GM12878 (cell line): ENCODE results near the gene EFCAB13. TPM values are rescaled to one million over a fixed set of nuclear protein-coding genes. Genes with fewer than 3 reads are reported as not detected.
"Not testable (repeated sequence)": the region's sequence is repeated elsewhere in the genome, so short reads cannot be mapped to it uniquely, and the experiment has no call there.

Source experiments
- ATAC-seq: fragments of 200-7000 bp; cut with Tn5 transposase; 3 replicates; pipeline ENCODE4 v1.9.1; 2020; ENCODE audit warnings: mild to moderate bottlenecking, moderate library complexity
- BruUV-seq: library from RNA; stranded (reverse); fragments of 400-500 nt; replicated peaks from 2 replicates; lab custom pipeline; 2021; lab: Mats Ljungman, UMichigan
- CTCF ChIA-PET: fragments of 300-600 bp; sonication (Branson Sonifier 250); formaldehyde crosslinking; extraction: SDS; loops from one replicate; lab custom pipeline; 2021; ENCODE audit warnings: inconsistent platforms; lab: Yijun Ruan, JAX
- POLR2A ChIA-PET: fragments of 350-600 bp; formaldehyde crosslinking; extraction: SDS; loops from one replicate; lab custom pipeline; 2021; ENCODE audit warnings: inconsistent platforms; lab: Charles Lee
- RAD21 ChIA-PET: fragments of 300-600 bp; sonication (Branson Sonifier 250); formaldehyde crosslinking; loops from one replicate; lab custom pipeline; 2023; ENCODE audit warnings: antibody characterized with exemption; ENCODE audit not compliant: unreplicated experiment; lab: Charles Lee
- SMC1A ChIA-PET: fragments of 300-600 bp; sonication (Branson Sonifier 250); formaldehyde crosslinking; loops from one replicate; lab custom pipeline; 2023; ENCODE audit not compliant: unreplicated experiment, uncharacterized antibody; lab: Charles Lee
- DNase-seq: peaks from one replicate; pipeline ENCODE4 v3.0.0-alpha.2; 2011; ENCODE audit warnings: low read depth, low spot score
- FAIRE-seq: peaks from 3 replicates; lab custom pipeline; 2011; peaks lifted over from hg19 to GRCh38; lab: Jason Lieb, UNC
- H2AFZ ChIP-seq: 2 replicates; pipeline ENCODE4 v1.6.0; 2011; ENCODE audit warnings: low read depth, low read length, control low read depth; ENCODE audit not compliant: control insufficient read depth
- H3K27ac ChIP-seq: 2 replicates; pipeline ENCODE4 v1.5.1; 2011; ENCODE audit warnings: control low read depth; ENCODE audit not compliant: control insufficient read depth, insufficient read depth
- H3K27me3 ChIP-seq, 2 experiments: replicated peaks in 1 of 2; 2 replicates each; pipeline versions ENCODE4 v1.6.0 to v1.6.1; 2011; ENCODE audit warnings: low read length in 1 of 2; ENCODE audit not compliant: control insufficient read depth in 2 of 2, insufficient read depth in 2 of 2
- H3K36me3 ChIP-seq, 2 experiments: 2 replicates each; pipeline ENCODE4 v1.5.1; 2011; ENCODE audit warnings: low read length in 1 of 2; ENCODE audit not compliant: control insufficient read depth in 2 of 2, insufficient read depth in 2 of 2
- H3K4me1 ChIP-seq: 2 replicates; pipeline ENCODE4 v1.6.1; 2011; ENCODE audit warnings: mild to moderate bottlenecking, low read length, moderate library complexity, mixed read lengths; ENCODE audit not compliant: control insufficient read depth, insufficient read depth
- H3K4me2 ChIP-seq: 2 replicates; pipeline ENCODE4 v1.6.0; 2011; ENCODE audit warnings: control low read depth; ENCODE audit not compliant: control insufficient read depth, insufficient read depth
- H3K4me3 ChIP-seq: fragments of 200-600 bp; sonication (generic); 2 replicates; pipeline ENCODE4 v1.5.1; 2016
- H3K79me2 ChIP-seq: 2 replicates; pipeline ENCODE4 v1.6.0; 2011; ENCODE audit warnings: low read length; ENCODE audit not compliant: control insufficient read depth, insufficient read depth
- H3K9ac ChIP-seq: 2 replicates; pipeline ENCODE4 v1.8.0; 2011; ENCODE audit warnings: low read length, control low read depth, mixed read lengths; ENCODE audit not compliant: control insufficient read depth, insufficient read depth
- H3K9me3 ChIP-seq: replicated peaks from 3 replicates; pipeline ENCODE4 v1.5.1; 2011; ENCODE audit warnings: mild to moderate bottlenecking, low read length; ENCODE audit not compliant: control insufficient read depth, insufficient read depth
- H4K20me1 ChIP-seq: 2 replicates; pipeline ENCODE4 v1.6.0; 2011; ENCODE audit not compliant: control insufficient read depth, insufficient read depth
- BHLHE40 ChIP-seq, 2 experiments: fragments of 450-650 bp in 1 of 2; IDR thresholded peaks; 2 replicates each; pipeline ENCODE4 v1.6.1; 2011 to 2017; ENCODE audit warnings: low read depth in 2 of 2, borderline replicate concordance in 1 of 2, improper control_type of control experiment in 1 of 2, low read length in 1 of 2, mild to moderate bottlenecking in 1 of 2
- E2F8 ChIP-seq: fragments of 450-650 bp; IDR thresholded peaks from 2 replicates; pipeline ENCODE4 v1.6.1; 2018; ENCODE audit warnings: mild to moderate bottlenecking, low read depth, moderate library complexity; ENCODE audit not compliant: partially characterized antibody
- SREBF1 ChIP-seq: IDR thresholded peaks from 2 replicates; pipeline ENCODE4 v1.6.1; 2012; ENCODE audit warnings: mild to moderate bottlenecking, low read length
- TAF1 ChIP-seq: IDR thresholded peaks from 2 replicates; pipeline ENCODE4 v1.6.1; 2011; ENCODE audit warnings: mild to moderate bottlenecking, low read depth, low read length, borderline replicate concordance
- ZBTB11 ChIP-seq: fragments of 450-650 bp; formaldehyde crosslinking; IDR thresholded peaks from 2 replicates; pipeline ENCODE4 v1.5.0; 2022; ENCODE audit warnings: mild to moderate bottlenecking, missing genetic modification characterization
- WGBS: methylation state at CpG from one replicate; pipeline ENCODE4 v1.1.6; 2016; ENCODE audit warnings: low lambda C conversion rate; ENCODE audit not compliant: insufficient replicate concordance, insufficient coverage; ENCODE audit errors: missing lambda C conversion rate; 5-methylcytosine and 5-hydroxymethylcytosine counted together
- in situ Hi-C: fragments of 300-500 bp; cut with MboI; formaldehyde crosslinking; loops from 9 replicates; pipeline ENCODE4 v1.14.3; 2018; ENCODE audit warnings: mixed read lengths
- intact Hi-C: fragments of 100-400 bp; cut with micrococcal nuclease; formaldehyde crosslinking; loops from one replicate; pipeline ENCODE4 v1.14.2; 2022; ENCODE audit not compliant: unreplicated experiment
- polyA plus RNA-seq, 11 experiments: library from polyadenylated mRNA; depleted of rRNA in 4 of 11; unstranded in 6 of 11; stranded (reverse) in 5 of 11; fragments of >200 nt; fragmentation: Nextera tagmentation in 4 of 11; fragmentation: Illumina TruSeq in 1 of 11; extraction: Ambion mirVana in 4 of 11; extraction: Trizol in 1 of 11; gene quantifications; 1 replicate in 1 of 11; 2 replicates in 10 of 11; pipeline versions ENCODE4 v1.2.1 to v1.2.3, GENCODE V29; 2011 to 2016; ENCODE audit warnings: inconsistent platforms in 2 of 11, missing spikeins in 2 of 11, low read depth in 1 of 11
- total RNA-seq, 4 experiments: library from RNA; depleted of rRNA in 3 of 4; stranded (reverse); fragments of >200 nt in 3 of 4; fragmentation: Illumina TruSeq in 1 of 4; extraction: Trizol in 1 of 4; gene quantifications; 2 replicates each; pipeline versions ENCODE4 v1.2.1 to v1.2.3, GENCODE V29; 2013 to 2021

The EFCAB13 gene
- total and polyA plus RNA-seq, 10 of the 15 experiments (the other 5 are each of a cell fraction or from before 2014, with no cell fraction given), result 0.90 to 8.7 (median 5.0) TPM

- no peak for TF ChIP-seq E2F8
Observed at GRCh38 chr17:47367257-47367656, 43.5 kb downstream of the EFCAB13 start (continued).

GRCh38 chr17:47368262-47368661, 44.5 kb downstream of the EFCAB13 start:
- H3K4me1 ChIP-seq, result no peaks in the 10 kb centered on the region
- DNase-seq, result no peak
- H3K27me3 ChIP-seq, result no peaks in the 10 kb centered on the region
- SMC1A ChIA-PET, result interaction anchor here (1.4 kb wide), 1 partner anchor 32 kb away, joined by 4 read pairs; no protein-coding TSS in a partner anchor
- POLR2A ChIA-PET, result no interaction called here
- no peak overlapping the region for H2AFZ ChIP-seq
- in situ Hi-C loops, result no loop called here
- no peak overlapping the region for H3K9ac ChIP-seq
- H3K79me2 ChIP-seq, result no peaks in the 10 kb centered on the region
- peaks cover 2% of the 10 kb centered on the region for H3K9me3 ChIP-seq
- H4K20me1 ChIP-seq, result no peaks in the 10 kb centered on the region
- H3K27ac ChIP-seq, result no peak overlapping the region
- TF ChIP-seq SREBF1 (no peak), TAF1 (no peak), BHLHE40 (IDR thresholded peaks at IDR 0.05; ENCODE audit: borderline replicate concordance in 1 of 2, low read depth in 2 of 2, low read length in 1 of 2) (no peak), ZBTB11 (CRISPR knock-in tag) (no peak)
- TF ChIP-seq, all 136 proteins: peak for 0
- ATAC-seq, result no peak
- intact Hi-C loops, result no loop called here
- H3K36me3 ChIP-seq, result no peaks in the 10 kb centered on the region
- RAD21 ChIA-PET, result no interaction called here
- CTCF ChIA-PET, result interaction anchor here (0.6 to 1.8 kb wide), 2 partner anchors 9 to 274 kb away, joined by 3 to 4 read pairs; no protein-coding TSS in a partner anchor
- no peak overlapping the region for H3K4me3 ChIP-seq
- no TSS peak for BruUV-seq
- H3K4me2 ChIP-seq, result no peak overlapping the region
- no peak for FAIRE-seq
- 56% methylated on average over 3 of the region's 3 CpGs for WGBS

- H3K36me3 ChIP-seq, H3K4me2 ChIP-seq, H4K20me1 ChIP-seq, H3K27me3 ChIP-seq, H3K79me2 ChIP-seq, CTCF ChIA-PET, H3K9me3 ChIP-seq, intact Hi-C loops, SMC1A ChIA-PET, in situ Hi-C loops, H2AFZ ChIP-seq, RAD21 ChIA-PET, H3K4me1 ChIP-seq, ATAC-seq, BruUV-seq, DNase-seq, FAIRE-seq, H3K4me3 ChIP-seq, H3K9ac ChIP-seq, H3K27ac ChIP-seq: not testable (repeated sequence)
- POLR2A ChIA-PET, result interaction anchor here (0.7 to 0.9 kb wide), 2 partner anchors 246 to 275 kb away, joined by 5 to 10 read pairs; no protein-coding TSS in a partner anchor
- WGBS, result no CpG with 5 or more reads among the region's 3 CpGs
Observed at GRCh38 chr17:47370899-47371298, 47.1 kb downstream of the EFCAB13 start.
